ENCODE data around the gene HIPK1. TPM values are rescaled to one million over a fixed set of nuclear protein-coding genes. Genes with fewer than 3 reads are reported as not detected.
"Not testable (repeated sequence)": the region's sequence is repeated elsewhere in the genome, so short reads cannot be mapped to it uniquely, and the experiment has no call there.

Gene HIPK1
- polyA plus RNA-seq, 4 donors: 34.2 to 43.3 (median 41.7) TPM

DNA sequence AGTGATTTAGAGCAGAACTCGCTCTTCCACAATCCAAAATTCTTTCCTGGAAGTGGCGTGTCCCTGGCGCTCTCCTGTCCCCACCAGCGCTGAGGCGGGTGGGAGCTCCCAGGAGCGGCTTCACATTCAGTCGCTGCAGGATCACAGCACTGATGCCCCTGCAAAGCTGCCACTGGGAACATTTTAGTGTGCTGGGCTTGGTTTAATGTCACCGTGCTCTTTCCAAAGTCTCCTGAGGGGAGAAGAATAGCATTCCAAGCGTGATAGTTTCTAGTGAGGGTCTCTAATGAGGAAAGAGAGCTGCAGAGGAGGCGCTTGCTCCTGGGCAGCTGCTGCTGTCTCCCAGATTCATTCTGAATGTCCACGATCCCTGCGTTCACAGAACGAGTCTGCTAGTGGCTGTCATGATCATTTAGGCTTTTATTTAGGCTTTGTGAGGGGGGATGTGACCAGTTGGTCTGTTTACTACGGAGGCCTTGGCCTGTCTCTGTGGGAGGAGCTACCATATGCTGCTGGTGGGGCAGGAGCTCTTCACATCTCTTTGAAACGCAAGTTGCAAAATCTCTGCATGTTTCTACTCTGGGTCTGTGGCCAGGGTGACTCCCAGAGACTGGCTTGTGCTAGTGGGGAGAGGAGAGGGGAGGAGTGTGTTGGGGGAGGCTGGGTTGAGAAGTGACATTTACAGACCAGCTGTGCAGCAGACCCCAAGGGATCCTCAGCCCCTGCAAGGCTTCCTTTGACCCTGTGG is 73.5 kb downstream of the HIPK1 start:
- no peak for DNase-seq (ENCODE audit: low read depth in 4 of 4, low spot score in 2 of 4)

DNA sequence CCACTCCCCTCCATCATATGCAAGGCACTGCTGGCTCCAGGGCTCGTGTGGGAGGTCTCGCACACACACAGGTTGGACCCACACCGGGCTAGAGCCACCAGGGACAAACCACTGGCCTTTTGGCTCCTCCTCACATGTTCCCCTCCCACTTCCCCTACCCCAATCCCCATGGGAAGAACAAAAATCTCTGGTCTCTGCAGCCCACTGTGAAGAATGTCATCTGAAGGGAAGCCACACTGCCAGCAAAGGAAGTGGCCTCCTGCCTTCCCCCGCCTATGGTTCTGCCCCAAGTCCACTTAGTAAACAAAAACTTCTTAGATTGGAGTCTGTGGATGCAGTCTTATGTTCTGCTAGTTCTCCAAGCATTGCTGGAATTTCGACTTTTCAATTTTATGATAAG is 74.3 kb downstream of the HIPK1 start:
- no peak for DNase-seq (ENCODE audit: low read depth in 4 of 4, low spot score in 2 of 4)

- not testable (repeated sequence) for DNase-seq (ENCODE audit: low read depth in 4 of 4, low spot score in 2 of 4)
Measured at GRCh38 chr1:114006825-114007224, 77.7 kb downstream of the HIPK1 start.

DNA sequence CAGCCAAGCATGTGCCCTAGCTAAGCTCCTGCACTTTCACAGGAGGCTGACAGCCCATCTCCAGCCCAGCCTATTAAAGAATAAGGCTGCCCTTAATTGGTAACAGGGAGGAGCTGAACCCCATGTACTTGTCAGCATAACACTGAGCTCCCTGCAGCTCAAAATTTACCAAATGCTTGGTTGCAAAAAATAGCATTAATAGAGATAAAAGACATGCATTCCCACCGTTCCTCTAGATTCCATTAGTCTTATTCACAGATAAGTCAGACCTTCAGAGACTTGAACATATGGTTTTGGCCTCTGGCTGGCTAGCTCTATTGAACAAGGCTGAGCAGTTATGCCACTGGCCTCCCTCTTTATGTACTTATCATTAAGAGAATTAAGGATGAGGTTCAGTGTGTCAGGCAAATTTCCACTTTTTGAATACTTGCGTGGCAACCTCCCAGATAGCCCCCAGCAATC is 79.4 kb downstream of the HIPK1 start:
- DNase-seq (ENCODE audit: low read depth in 4 of 4, low spot score in 2 of 4): no peak

GRCh38 chr1:114008993-114009392 is 79.9 kb downstream of the HIPK1 start:
- DNase-seq (ENCODE audit: low read depth in 4 of 4, low spot score in 2 of 4): no peak

DNA sequence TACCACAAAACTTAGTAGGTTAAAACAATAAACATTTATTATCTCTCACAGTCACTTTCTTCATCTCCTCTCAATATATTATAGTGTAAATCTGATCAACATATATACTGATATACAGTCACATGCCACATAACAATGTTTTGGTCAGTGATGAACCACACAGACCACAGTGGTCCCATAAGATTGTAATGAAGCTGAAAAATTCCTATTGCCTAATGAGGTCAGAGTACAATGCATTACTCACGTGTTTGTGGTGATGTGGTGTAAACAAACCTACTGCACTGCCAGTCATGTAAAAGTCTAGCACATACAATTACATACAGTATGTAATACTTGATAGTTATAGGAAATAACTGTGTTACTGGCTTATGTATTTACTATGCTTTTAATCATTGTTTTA is 80.3 kb downstream of the HIPK1 start:
- no peak for DNase-seq (ENCODE audit: low read depth in 4 of 4, low spot score in 2 of 4)

DNA sequence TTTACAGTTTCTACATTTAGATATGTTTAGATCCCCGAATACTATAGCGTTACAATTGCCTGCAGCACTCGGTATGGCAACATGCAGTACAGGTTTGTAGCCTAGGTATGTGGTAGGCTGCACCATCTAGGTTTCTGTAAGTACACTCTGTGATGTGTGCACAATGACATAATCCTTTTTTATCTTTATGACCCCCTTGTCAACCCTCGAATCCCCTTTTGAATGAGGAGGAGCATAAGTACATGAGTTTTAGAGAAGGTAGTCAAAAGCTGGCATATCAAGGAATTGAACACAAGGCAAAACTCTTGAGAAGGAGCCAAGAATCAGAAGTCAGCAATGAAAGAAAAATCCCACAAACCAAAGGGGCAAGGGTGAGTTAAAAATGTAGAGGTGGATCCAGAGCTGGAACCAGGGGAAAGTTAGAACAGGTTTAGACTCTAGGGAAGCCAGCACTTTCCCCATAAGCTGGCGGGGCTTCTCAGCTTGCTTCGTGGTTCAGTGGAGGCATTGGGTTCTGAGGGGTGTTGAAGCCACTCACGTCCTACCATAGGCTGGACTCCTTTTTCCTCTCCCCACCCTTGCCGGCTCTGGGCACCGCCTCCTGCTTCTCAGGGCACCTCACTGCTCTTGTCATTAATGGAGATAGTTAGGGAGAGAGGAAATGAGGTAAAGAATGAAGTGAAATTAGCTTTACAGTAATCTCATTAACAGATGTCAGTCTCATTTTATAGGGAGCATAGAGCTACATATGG is 81.5 kb downstream of the HIPK1 start:
- no peak for DNase-seq (ENCODE audit: low read depth in 4 of 4, low spot score in 2 of 4)

DNA sequence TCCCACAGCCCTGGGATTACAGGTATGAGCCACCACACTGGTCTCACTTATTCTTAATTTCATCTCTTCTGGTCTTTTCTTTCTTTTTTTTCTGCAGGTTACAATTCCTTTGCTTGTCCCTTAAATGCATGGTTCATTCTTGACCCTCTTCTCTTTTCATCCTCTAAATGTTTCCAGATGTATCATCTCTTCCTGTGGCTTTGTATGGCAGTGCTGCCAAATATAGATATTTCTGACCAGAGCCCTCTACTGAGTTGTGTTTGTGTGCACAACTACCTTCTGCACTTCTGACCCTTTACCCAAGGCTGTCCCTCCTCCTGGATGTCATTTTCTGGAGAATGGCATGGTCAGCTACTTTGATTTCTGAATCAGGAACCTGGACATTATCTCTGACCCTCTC is 82.7 kb downstream of the HIPK1 start:
- DNase-seq (ENCODE audit: low read depth in 4 of 4, low spot score in 2 of 4): no peak

GRCh38 chr1:114015075-114015474 is 86.0 kb downstream of the HIPK1 start:
- no peak for DNase-seq (ENCODE audit: low read depth in 4 of 4, low spot score in 2 of 4)

DNA sequence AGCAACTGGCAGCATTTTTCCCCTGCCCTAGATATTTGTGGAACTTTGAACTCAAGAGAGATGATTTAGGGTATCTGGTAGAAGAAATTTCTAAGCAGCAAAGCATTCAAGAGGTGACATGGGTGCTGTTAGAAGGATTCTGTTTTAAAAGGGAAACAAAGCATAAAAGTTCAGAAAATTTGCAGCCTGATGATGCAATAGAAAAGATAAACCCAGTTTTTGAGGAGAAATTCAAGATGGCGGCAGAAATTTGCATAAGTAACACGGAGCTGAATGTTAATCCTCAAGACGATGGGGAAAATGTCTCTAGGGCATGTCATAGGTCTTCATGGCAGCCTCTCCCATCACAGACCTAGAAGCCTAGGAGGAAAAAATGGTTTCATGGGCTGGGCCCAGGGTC is 90.6 kb downstream of the HIPK1 start:
- DNase-seq (ENCODE audit: low read depth in 4 of 4, low spot score in 2 of 4): not testable (repeated sequence)

DNA sequence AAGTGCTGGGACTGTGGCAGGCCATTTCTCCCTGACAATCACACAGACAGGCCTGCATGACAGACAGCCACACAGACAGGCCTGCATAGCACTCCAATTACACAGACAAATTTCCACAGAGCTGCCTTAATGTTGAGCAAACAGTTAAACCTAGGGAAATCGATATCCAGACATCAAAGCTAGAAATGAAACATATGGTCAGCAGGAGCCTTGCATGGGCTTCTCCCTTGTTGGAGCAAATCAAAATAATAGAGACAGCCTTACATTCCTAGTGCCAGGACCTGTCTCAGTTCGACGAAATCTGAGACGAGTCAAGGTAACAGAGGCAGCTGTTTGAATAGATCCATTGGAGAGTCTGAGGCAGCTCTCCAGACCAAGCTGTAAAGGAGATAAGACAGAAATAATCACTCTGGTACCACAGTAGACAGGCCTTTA is 92.6 kb downstream of the HIPK1 start:
- DNase-seq (ENCODE audit: low read depth in 4 of 4, low spot score in 2 of 4): no peak

- no peak for DNase-seq (ENCODE audit: low read depth in 4 of 4, low spot score in 2 of 4)
Measured at GRCh38 chr1:114022877-114023276, 93.8 kb downstream of the HIPK1 start.

GRCh38 chr1:114023377-114023776 is 94.3 kb downstream of the HIPK1 start:
- DNase-seq (ENCODE audit: low read depth in 4 of 4, low spot score in 2 of 4): no peak

DNA sequence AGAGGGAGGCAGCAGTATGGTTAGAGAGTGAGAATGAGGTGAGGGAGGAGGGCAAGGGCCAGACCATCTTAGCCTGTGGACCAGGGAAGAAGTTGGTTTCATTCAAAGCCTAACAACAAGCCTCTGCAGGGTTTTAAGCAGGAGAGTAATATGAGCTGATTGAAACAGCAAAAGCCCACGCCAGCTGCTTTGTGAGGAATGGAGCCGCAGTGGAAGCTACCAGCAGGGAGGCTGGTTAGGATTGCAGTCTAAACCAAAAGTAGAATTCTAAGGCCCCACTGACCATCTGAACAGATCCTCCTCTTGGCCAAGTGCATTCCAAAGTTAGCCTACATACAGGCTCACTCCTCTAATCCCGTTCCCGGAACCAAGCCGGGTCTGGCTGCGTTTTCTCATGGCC is 94.9 kb downstream of the HIPK1 start:
- no peak for DNase-seq (ENCODE audit: low read depth in 4 of 4, low spot score in 2 of 4)

DNA sequence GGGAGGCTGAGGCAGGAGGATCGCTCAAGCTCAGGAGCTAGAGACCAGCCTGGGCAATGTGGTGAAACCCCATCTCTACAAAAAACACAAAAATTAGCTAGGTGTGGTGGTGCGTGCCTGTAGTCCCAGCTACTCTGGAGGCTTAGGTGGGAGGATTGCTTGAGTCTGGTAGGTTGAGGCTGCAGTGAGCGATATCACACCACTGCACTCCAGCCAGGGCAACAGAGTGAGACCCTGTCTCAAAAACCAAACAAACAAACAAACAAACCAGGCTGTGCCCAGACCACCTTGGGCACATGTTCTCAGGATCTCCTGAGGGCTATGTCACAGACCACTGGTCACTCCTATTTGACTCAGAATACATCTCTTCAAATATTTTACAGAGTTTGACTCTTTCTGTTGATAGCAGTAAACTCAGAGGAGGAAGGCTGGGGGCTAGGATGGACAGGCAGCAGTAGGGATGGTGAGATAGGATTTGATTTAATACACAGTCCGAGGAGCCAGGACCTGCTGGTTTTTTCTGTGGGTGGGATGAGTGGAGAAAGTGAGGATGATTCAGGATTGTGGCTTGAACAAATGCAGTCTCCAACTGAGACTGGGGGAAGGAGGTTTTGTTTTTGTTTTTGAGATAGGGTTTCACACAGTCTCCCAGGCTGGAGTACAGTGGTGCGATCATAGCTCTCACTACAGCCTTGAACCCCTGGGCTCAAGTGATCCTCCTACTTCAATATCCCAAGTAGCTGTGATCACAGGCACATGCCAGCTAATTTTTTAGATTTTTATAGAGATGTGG is 96.7 kb downstream of the HIPK1 start:
- no peak for DNase-seq (ENCODE audit: low read depth in 4 of 4, low spot score in 2 of 4)

DNA sequence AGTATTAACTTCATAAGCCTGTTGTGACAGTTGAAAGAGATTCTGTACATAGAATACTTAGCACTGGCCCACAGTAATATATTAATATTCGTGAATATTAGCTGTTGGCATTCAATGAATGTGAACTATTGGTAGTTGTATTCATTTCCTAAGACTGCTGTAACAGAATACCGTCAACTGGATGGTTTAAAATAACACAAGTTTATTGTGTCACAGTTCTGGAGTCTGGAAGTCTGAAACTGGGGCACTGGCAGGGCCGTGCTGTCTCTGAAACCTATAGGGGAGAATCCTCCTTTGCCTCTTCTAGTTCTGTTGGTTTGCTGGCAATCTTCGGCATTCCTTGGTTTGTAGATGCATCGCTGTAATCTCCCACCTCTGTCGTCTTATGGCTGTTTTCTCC is 97.7 kb downstream of the HIPK1 start:
- no peak for DNase-seq (ENCODE audit: low read depth in 4 of 4, low spot score in 2 of 4)

Other genes starting within 250 kb of the HIPK1 start
- gene PHTF1, start 169.8 kb upstream of the HIPK1 start, polyA plus RNA-seq (ENCODE audit: insufficient read length in 4 of 4): 10 to 100 TPM; 22.2 to 28.2 (median 24.0) TPM
- gene RSBN1, start 116.8 kb upstream of the HIPK1 start, polyA plus RNA-seq (ENCODE audit: insufficient read length in 4 of 4): 10 to 100 TPM; 21.8 to 31.1 (median 26.4) TPM
- under 1 TPM; 0.25 to 0.65 (median 0.45) TPM for gene PTPN22, start 57.6 kb upstream of the HIPK1 start, polyA plus RNA-seq (ENCODE audit: insufficient read length in 4 of 4)
- gene BCL2L15, start 41.7 kb upstream of the HIPK1 start, polyA plus RNA-seq (ENCODE audit: insufficient read length in 4 of 4): 1 to 10 TPM in 1 of 4 donors, under 1 TPM in 3; 0.65 to 1.6 (median 0.75) TPM
- gene AP4B1, start 24.5 kb upstream of the HIPK1 start, polyA plus RNA-seq (ENCODE audit: insufficient read length in 4 of 4): 10 to 100 TPM; 20.6 to 54.3 (median 32.9) TPM
- gene DCLRE1B, start 24.0 kb upstream of the HIPK1 start, polyA plus RNA-seq (ENCODE audit: insufficient read length in 4 of 4): 10 to 100 TPM; 10.3 to 11.6 (median 10.7) TPM
- 100 to 1,000 TPM; 126 to 212 (median 159) TPM for gene OLFML3, start 50.1 kb downstream of the HIPK1 start, polyA plus RNA-seq (ENCODE audit: insufficient read length in 4 of 4)
- gene SYT6, start 224.5 kb downstream of the HIPK1 start, polyA plus RNA-seq (ENCODE audit: insufficient read length in 4 of 4): 1 to 10 TPM; 1.1 to 1.6 (median 1.4) TPM